H7 (cell line): Measurements from ENCODE around the gene MYCN. TPM values are rescaled to one million over a fixed set of nuclear protein-coding genes. Genes with fewer than 3 reads are reported as not detected.

Source experiments
- DNase-seq: peaks from one replicate; pipeline ENCODE4 v3.0.0; 2012
- H3K27me3 ChIP-seq: 2 replicates; pipeline ENCODE4 v1.6.0; 2011; ENCODE audit warnings: mild to moderate bottlenecking, low read length; ENCODE audit not compliant: control insufficient read depth, insufficient read depth
- H3K36me3 ChIP-seq: replicated peaks from 2 replicates; pipeline ENCODE4 v1.5.1; 2011; ENCODE audit warnings: low read length; ENCODE audit not compliant: control insufficient read depth, insufficient read depth
- H3K4me3 ChIP-seq: 2 replicates; pipeline ENCODE4 v1.5.1; 2011; ENCODE audit warnings: low read depth, mild to moderate bottlenecking, control low read depth, low read length, moderate library complexity; ENCODE audit not compliant: insufficient read depth
- total RNA-seq: library from RNA; depleted of rRNA; stranded (reverse); fragments of >200 nt; shearing (Covaris generic); gene quantifications from 2 replicates; pipeline ENCODE4 v1.2.3, GENCODE V29; 2014

The MYCN gene
- total RNA-seq, 1 experiment from 2014 or later: 48.4 TPM

- no peak for DNase-seq
- no peaks in the 10 kb centered on the region for H3K27me3 ChIP-seq
- no peak overlapping the region for H3K4me3 ChIP-seq
- no peaks in the 10 kb centered on the region for H3K36me3 ChIP-seq
Measured at GRCh38 chr2:15990151-15991101, 50.1 kb downstream of the MYCN start.

- Histone ChIP-seq H3K36me3 (no peaks in the 10 kb centered on the region), H3K27me3 (no peaks in the 10 kb centered on the region), H3K4me3 (no peak overlapping the region)
- no peak for DNase-seq
Measured at GRCh38 chr2:15991231-15991630, 50.9 kb downstream of the MYCN start.

- Histone ChIP-seq H3K27me3 (no peaks in the 10 kb centered on the region), H3K36me3 (no peaks in the 10 kb centered on the region), H3K4me3 (no peak overlapping the region)
- DNase-seq: no peak
Measured at GRCh38 chr2:15992457-15993231, 52.3 kb downstream of the MYCN start.

GRCh38 chr2:15993232-15993610 lies 52.9 kb downstream of the MYCN start:
- H3K36me3 ChIP-seq: no peaks in the 10 kb centered on the region
- no peaks in the 10 kb centered on the region for H3K27me3 ChIP-seq
- no peak for DNase-seq
- H3K4me3 ChIP-seq: no peak overlapping the region

- no peaks in the 10 kb centered on the region for H3K27me3 ChIP-seq
- no peak for DNase-seq
- H3K36me3 ChIP-seq: no peaks in the 10 kb centered on the region
- no peak overlapping the region for H3K4me3 ChIP-seq
Measured at GRCh38 chr2:15993666-15994065, 53.3 kb downstream of the MYCN start.

- DNase-seq: no peak
- no peaks in the 10 kb centered on the region for H3K27me3 ChIP-seq
- no peaks in the 10 kb centered on the region for H3K36me3 ChIP-seq
- no peak overlapping the region for H3K4me3 ChIP-seq
Measured at GRCh38 chr2:15995603-15996002, 55.3 kb downstream of the MYCN start.
